ENCODE measurements around the gene ATXN3.

The ATXN3 gene

GRCh38 chr14:92143309-92143708 lies 36.9 kb upstream of the ATXN3 start:
- Histone ChIP-seq H3K27me3 (replicated peaks; ENCODE audit: control insufficient read depth, insufficient read depth, low read length) (no peaks in the 10 kb centered on the region), H3K36me3 (ENCODE audit: control insufficient read depth, insufficient read depth, low read length) (peaks cover 13% of the 10 kb centered on the region), H3K4me3 (replicated peaks; ENCODE audit: low read depth, low read length) (no peak overlapping the region)
- TF ChIP-seq CTCF (IDR thresholded peaks at IDR 0.05; ENCODE audit: insufficient read depth, low read length, poor library complexity, severe bottlenecking), result no peak
- no peak for DNase-seq (ENCODE audit: extremely low read depth, insufficient read length)

DNA sequence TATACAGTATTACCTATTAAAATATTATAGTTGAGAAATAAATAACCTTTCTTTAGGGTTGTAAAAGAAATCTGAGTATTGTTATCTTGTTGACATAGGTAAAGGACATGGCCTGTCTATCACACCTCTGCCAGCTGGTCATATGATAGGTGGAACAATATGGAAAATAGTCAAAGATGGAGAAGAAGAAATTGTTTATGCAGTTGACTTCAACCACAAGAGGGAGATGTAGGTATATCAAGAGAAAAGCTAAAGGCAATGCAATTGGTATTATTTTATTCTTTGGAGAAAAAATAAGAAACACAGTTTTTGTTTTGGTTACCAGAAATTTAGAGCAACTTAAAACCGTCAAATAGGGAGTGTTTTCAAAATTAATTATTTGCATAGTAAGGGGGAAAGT lies 28.9 kb upstream of the ATXN3 start:
- peak; percentile 40 for TF ChIP-seq CTCF (IDR thresholded peaks at IDR 0.05; ENCODE audit: insufficient read depth, low read length, poor library complexity, severe bottlenecking)
- Histone ChIP-seq H3K36me3 (ENCODE audit: control insufficient read depth, insufficient read depth, low read length) (peaks cover 6% of the 10 kb centered on the region), H3K4me3 (replicated peaks; ENCODE audit: low read depth, low read length) (no peak overlapping the region), H3K27me3 (replicated peaks; ENCODE audit: control insufficient read depth, insufficient read depth, low read length) (no peaks in the 10 kb centered on the region)
- no peak for DNase-seq (ENCODE audit: extremely low read depth, insufficient read length)

- TF ChIP-seq CTCF (IDR thresholded peaks at IDR 0.05; ENCODE audit: insufficient read depth, low read length, poor library complexity, severe bottlenecking), result no peak
- peaks cover 4% of the 10 kb centered on the region for H3K36me3 ChIP-seq (ENCODE audit: control insufficient read depth, insufficient read depth, low read length)
- H3K27me3 ChIP-seq (replicated peaks; ENCODE audit: control insufficient read depth, insufficient read depth, low read length), result no peaks in the 10 kb centered on the region
- no peak for DNase-seq (ENCODE audit: extremely low read depth, insufficient read length)
- no peak overlapping the region for H3K4me3 ChIP-seq (replicated peaks; ENCODE audit: low read depth, low read length)
Measured at GRCh38 chr14:92134456-92134855, 28.1 kb upstream of the ATXN3 start.

DNA sequence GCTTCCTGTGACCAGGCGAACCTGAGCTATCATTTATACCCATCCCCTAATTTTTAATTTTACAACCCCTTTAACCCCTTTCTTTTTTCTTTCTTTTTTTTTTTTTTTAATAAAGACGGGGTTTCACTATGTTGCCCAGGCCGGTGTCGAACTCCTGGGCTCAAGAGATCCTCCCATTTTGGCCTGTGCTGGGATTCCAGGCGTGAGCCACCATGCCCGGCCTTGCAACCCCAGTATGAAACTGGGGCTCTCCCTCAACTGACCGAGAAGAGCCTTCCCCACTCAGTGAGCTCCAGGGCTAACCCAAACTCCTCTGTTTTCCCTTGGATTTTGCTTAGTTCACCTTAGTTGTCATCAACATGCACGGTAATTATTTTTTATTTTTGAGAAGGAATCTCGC lies 16.4 kb upstream of the ATXN3 start:
- peaks cover 6% of the 10 kb centered on the region for H3K36me3 ChIP-seq (ENCODE audit: control insufficient read depth, insufficient read depth, low read length)
- no peaks in the 10 kb centered on the region for H3K27me3 ChIP-seq (replicated peaks; ENCODE audit: control insufficient read depth, insufficient read depth, low read length)
- TF ChIP-seq CTCF (IDR thresholded peaks at IDR 0.05; ENCODE audit: insufficient read depth, low read length, poor library complexity, severe bottlenecking), result no peak
- peak overlapping the region; percentile 100 for H3K4me3 ChIP-seq (replicated peaks; ENCODE audit: low read depth, low read length)
- no peak for DNase-seq (ENCODE audit: extremely low read depth, insufficient read length)

DNA sequence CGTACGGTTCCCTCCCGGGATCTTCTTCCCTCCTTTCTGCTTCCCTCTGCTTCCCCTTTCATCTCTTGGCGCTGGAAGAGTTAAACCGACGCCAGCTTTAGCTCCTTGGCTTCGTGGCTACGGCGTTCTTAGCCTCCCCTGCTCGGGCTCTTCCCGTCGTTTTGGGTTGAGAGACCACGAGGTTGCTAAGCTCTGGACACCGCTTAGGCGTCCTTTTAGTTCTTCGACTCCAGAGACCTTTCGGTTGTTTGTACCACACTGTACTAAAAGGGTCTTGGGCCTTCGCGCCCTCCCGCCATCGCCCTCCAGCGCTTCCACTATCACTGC lies 15.9 kb upstream of the ATXN3 start:
- H3K4me3 ChIP-seq (replicated peaks; ENCODE audit: low read depth, low read length), result peak overlapping the region; percentile 100
- no peak for TF ChIP-seq CTCF (IDR thresholded peaks at IDR 0.05; ENCODE audit: insufficient read depth, low read length, poor library complexity, severe bottlenecking)
- DNase-seq (ENCODE audit: extremely low read depth, insufficient read length), result no peak
- peaks cover 6% of the 10 kb centered on the region for H3K36me3 ChIP-seq (ENCODE audit: control insufficient read depth, insufficient read depth, low read length)
- H3K27me3 ChIP-seq (replicated peaks; ENCODE audit: control insufficient read depth, insufficient read depth, low read length), result no peaks in the 10 kb centered on the region

GRCh38 chr14:92121670-92122350 lies 15.4 kb upstream of the ATXN3 start, which contains the start of the genes CPSF2 and NDUFB1:
TSS of gene CPSF2 (plus strand) at chr14:92121969. CDS start at chr14:92130985, 9,016 bp downstream.
TSS of gene NDUFB1 (minus strand) at chr14:92121706. CDS start at chr14:92117637, 4,069 bp downstream.
- no peaks in the 10 kb centered on the region for H3K27me3 ChIP-seq (replicated peaks; ENCODE audit: control insufficient read depth, insufficient read depth, low read length)
- peaks cover 5% of the 10 kb centered on the region; the same call in 1 of the 2 replicates for H3K36me3 ChIP-seq (ENCODE audit: control insufficient read depth, insufficient read depth, low read length)
- TF ChIP-seq CTCF (IDR thresholded peaks at IDR 0.05; ENCODE audit: insufficient read depth, low read length, poor library complexity, severe bottlenecking), result no peak
- H3K4me3 ChIP-seq (replicated peaks; ENCODE audit: low read depth, low read length), result peak within 1 kb of the TSS; percentile 100
- DNase-seq (ENCODE audit: extremely low read depth, insufficient read length), result peak; percentile 89

All from GM06990 (cell line).